ENCODE results near the gene FAM186B. TPM values are rescaled to one million over a fixed set of nuclear protein-coding genes. Genes with fewer than 3 reads are reported as not detected.
"Not testable (repeated sequence)": the region's sequence is repeated elsewhere in the genome, so short reads cannot be mapped to it uniquely, and the experiment has no call there.

Gene FAM186B
- under 1 TPM; 0.20 to 0.42 TPM for total RNA-seq
- polyA plus RNA-seq (ENCODE audit: insufficient read length in 6 of 6): 1 to 10 TPM; 2.5 to 4.6 (median 3.5) TPM
- long read RNA-seq, donor 1: 0 reads
- long read RNA-seq, donor 2, partial matches to known transcripts: 15 of 15 reads
- long read RNA-seq, donor 2, other reads (novel, unspliced or antisense): 0 of 15 reads
- long read RNA-seq, donor 3: 0 reads
- long read RNA-seq, donor 4: 0 reads
- long read RNA-seq, donor 5: 0 reads
- long read RNA-seq, donor 6: 0 reads
- long read RNA-seq, donor 7: 0 reads
- long read RNA-seq, donor 8: 0 reads
- long read RNA-seq, donor 9: 0 reads
- long read RNA-seq, donor 10: 0 reads
- long read RNA-seq, donor 11: 0 reads
- long read RNA-seq, donor 12: 0 reads

DNA sequence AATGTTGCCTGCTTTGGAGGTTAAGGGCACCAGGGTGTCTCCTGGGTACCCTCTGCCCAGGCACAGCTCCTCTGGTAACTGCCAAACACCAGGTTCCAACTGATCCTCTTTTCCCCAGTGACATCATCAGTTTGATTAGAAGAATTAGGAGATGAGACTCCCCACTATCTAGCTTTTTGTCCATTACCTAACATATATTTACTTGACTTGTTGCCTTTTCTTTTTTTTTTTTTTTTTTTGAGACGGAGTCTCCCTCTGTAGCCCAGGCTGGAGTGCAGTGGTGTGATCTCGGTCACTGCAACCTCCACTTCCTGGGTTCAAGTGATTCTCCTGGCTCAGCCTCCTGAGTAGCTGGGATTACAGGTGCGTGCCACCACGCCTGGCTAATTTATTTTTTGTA lies at the start of gene FAM186B:
TSS of gene FAM186B (minus strand) at position 101 of the 400 bp plus-strand sequence. CDS start 162 bp downstream, outside the sequence.
- H3K27me3 ChIP-seq; H3K9me3 ChIP-seq; H3K27ac ChIP-seq; ATAC-seq; intact Hi-C loops (cut with DNase I); DNase-seq; H3K4me1 ChIP-seq; H3K36me3 ChIP-seq; H3K4me3 ChIP-seq: not testable (repeated sequence)

DNA sequence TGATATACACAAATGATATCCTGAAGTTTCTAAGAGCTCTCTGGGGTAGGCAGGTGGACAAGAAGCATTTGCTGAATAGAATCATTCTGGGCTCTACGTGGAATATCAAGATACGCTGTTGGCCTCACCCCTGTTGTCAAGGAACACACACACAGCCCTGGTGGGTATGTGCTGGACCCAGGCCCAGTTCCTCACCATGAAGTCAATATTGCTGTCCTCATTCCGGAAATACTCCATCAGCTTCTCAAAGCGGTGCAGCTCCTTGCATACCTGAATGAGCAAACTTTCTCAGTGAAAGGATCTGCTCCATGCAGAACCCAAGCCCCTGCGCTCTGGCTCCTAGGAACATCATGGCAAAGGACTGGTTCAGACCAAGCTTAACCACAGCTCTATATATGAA lies 49.3 kb upstream of the FAM186B start:
- H3K27ac ChIP-seq: peak overlapping the region; percentile 1 to 59

GRCh38 chr12:49652921-49653520 lies 47.6 kb upstream of the FAM186B start:
- no peak for DNase-seq
- H3K9me3 ChIP-seq: no peaks in the 10 kb centered on the region
- intact Hi-C loops (cut with DNase I): no loop called here
- H3K27ac ChIP-seq: peak overlapping the region in 1 of 2 donors; percentile 59
- H3K36me3 ChIP-seq: peaks cover 0 to 96% of the 10 kb centered on the region in 2 donors
- ATAC-seq: no peak
- peaks cover 5 to 25% of the 10 kb centered on the region in 2 donors for H3K4me1 ChIP-seq
- no peaks in the 10 kb centered on the region for H3K27me3 ChIP-seq
- H3K4me3 ChIP-seq: no peak overlapping the region
- no peak for TF ChIP-seq CTCF (IDR thresholded peaks at IDR 0.05)

More for the DNA sequence above, 49.3 kb upstream of the FAM186B start:
- DNase-seq (no peak), ATAC-seq (no peak)
- no peak for TF ChIP-seq CTCF (IDR thresholded peaks at IDR 0.05)
- Histone ChIP-seq H3K36me3 (peaks cover 0 to 88% of the 10 kb centered on the region in 2 donors), H3K9me3 (no peaks in the 10 kb centered on the region), H3K4me3 (no peak overlapping the region), H3K4me1 (peaks cover 0 to 16% of the 10 kb centered on the region in 2 donors), H3K27me3 (no peaks in the 10 kb centered on the region)
- intact Hi-C loops (cut with DNase I): no loop called here

GRCh38 chr12:49651855-49652254 lies 46.4 kb upstream of the FAM186B start:
- intact Hi-C loops (cut with DNase I): no loop called here
- Histone ChIP-seq H3K9me3 (no peaks in the 10 kb centered on the region), H3K4me1 (peaks cover 8 to 37% of the 10 kb centered on the region in 2 donors), H3K36me3 (peaks cover 0 to 96% of the 10 kb centered on the region in 2 donors), H3K4me3 (no peak overlapping the region), H3K27ac (no peak overlapping the region), H3K27me3 (no peaks in the 10 kb centered on the region)
- ATAC-seq (no peak), DNase-seq (peak in 1 of 4 donors; percentile 20)
- no peak for TF ChIP-seq CTCF (IDR thresholded peaks at IDR 0.05)

DNA sequence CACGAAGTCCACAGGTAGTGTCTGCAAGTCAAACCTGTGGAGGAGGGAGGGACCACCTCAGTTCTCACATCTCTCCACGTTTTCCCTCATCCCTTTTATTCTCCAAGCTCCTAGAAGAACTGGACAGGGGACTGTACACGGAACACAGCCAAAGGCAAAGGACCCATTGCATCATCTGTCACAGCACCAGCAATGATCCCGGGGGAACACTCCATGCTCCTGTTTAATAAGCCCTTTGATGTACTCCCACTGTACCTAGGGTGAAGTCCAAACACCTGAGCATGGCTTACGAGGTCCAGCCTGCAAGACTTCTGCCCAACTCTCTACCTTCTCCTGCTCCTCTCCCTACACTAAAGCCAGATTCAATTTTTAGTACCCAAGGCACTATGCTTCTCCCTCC lies 44.5 kb upstream of the FAM186B start:
- peaks cover 8 to 44% of the 10 kb centered on the region in 2 donors for H3K4me1 ChIP-seq
- H3K4me3 ChIP-seq: no peak overlapping the region
- H3K9me3 ChIP-seq: no peaks in the 10 kb centered on the region
- H3K27ac ChIP-seq: no peak overlapping the region
- no peak for DNase-seq
- peaks cover 0 to 98% of the 10 kb centered on the region in 2 donors for H3K36me3 ChIP-seq
- no peak for TF ChIP-seq CTCF (IDR thresholded peaks at IDR 0.05)
- no peak for ATAC-seq
- intact Hi-C loops (cut with DNase I): no loop called here
- H3K27me3 ChIP-seq: no peaks in the 10 kb centered on the region

Data from left lung (tissue), 14 donors.